ENCODE data around the gene ZNF576. TPM values are rescaled to one million over a fixed set of nuclear protein-coding genes. Genes with fewer than 3 reads are reported as not detected.
A peak's percentile ranks its signal among the peaks of the same experiment; 100 is the strongest.

ZNF576 gene
- total and polyA plus RNA-seq, 2 of the 13 experiments (the other 11 are each of a cell fraction or from before 2014, with no cell fraction given) = 7.2 to 9.6 TPM

- TF ChIP-seq PAWR (CRISPR knock-in tag; IDR thresholded peaks at IDR 0.05; ENCODE audit: borderline replicate concordance) (0 out of 2 replicates have a peak, but pooled peaks have one; percentile 68), SP1 (IDR thresholded peaks at IDR 0.05) (no peak), SP1 (CRISPR knock-in tag; IDR thresholded peaks at IDR 0.05) (no peak; the same call in 1 of the 2 replicates), KAT2B (IDR thresholded peaks at IDR 0.05; ENCODE audit: borderline replicate concordance, low read depth, low read length) (no peak), ZNF333 (CRISPR knock-in tag; IDR thresholded peaks at IDR 0.05; ENCODE audit: borderline replicate concordance) (no peak), SP2 (CRISPR knock-in tag; IDR thresholded peaks at IDR 0.05) (no peak), MED8 (CRISPR knock-in tag; IDR thresholded peaks at IDR 0.05; ENCODE audit: insufficient replicate concordance) (peak; percentile 35), ZNF24 (IDR thresholded peaks at IDR 0.05) (no peak), STAT6 (CRISPR knock-in tag; IDR thresholded peaks at IDR 0.05; ENCODE audit: borderline replicate concordance) (no peak), ZFP1 (CRISPR knock-in tag; IDR thresholded peaks at IDR 0.05) (no peak), ZKSCAN5 (CRISPR knock-in tag; IDR thresholded peaks at IDR 0.05) (no peak), PATZ1 (CRISPR knock-in tag; IDR thresholded peaks at IDR 0.05) (peak; percentile 88), GABPB1 (CRISPR knock-in tag; IDR thresholded peaks at IDR 0.05) (peak; percentile 60), ZKSCAN1 (IDR thresholded peaks at IDR 0.05; ENCODE audit: low read length) (no peak), NFYC (CRISPR knock-in tag; IDR thresholded peaks at IDR 0.05) (no peak), PITX1 (CRISPR knock-in tag; IDR thresholded peaks at IDR 0.05) (no peak), ZMYM2 (CRISPR knock-in tag; IDR thresholded peaks at IDR 0.05) (no peak), HDAC6 (IDR thresholded peaks at IDR 0.05; ENCODE audit: low read depth, low read length) (no peak), ZNF543 (CRISPR knock-in tag; IDR thresholded peaks at IDR 0.05) (0 out of 2 replicates have a peak, but pooled peaks have one; percentile 68), ZBED4 (CRISPR knock-in tag; IDR thresholded peaks at IDR 0.05; ENCODE audit: borderline replicate concordance) (peak; percentile 56; the same call in 1 of the 2 replicates), TMF1 (CRISPR knock-in tag; IDR thresholded peaks at IDR 0.05; ENCODE audit: low read depth) (no peak)
- TF ChIP-seq, protein P1, sequence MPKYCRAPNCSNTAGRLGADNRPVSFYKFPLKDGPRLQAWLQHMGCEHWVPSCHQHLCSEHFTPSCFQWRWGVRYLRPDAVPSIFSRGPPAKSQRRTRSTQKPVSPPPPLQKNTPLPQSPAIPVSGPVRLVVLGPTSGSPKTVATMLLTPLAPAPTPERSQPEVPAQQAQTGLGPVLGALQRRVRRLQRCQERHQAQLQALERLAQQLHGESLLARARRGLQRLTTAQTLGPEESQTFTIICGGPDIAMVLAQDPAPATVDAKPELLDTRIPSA (CRISPR knock-in tag; IDR thresholded peaks at IDR 0.05; ENCODE audit: borderline replicate concordance) = no peak
Measured at GRCh38 chr19:43634872-43635560, 38.6 kb downstream of the ZNF576 start (continued).
